Measurements from ENCODE around the gene RBM47. TPM values are rescaled to one million over a fixed set of nuclear protein-coding genes. Genes with fewer than 3 reads are reported as not detected.

Gene RBM47
- total and polyA plus RNA-seq, 10 of the 15 experiments (the other 5 are each of a cell fraction or from before 2014, with no cell fraction given), result 7.9 to 45.0 (median 28.7) TPM

GRCh38 chr4:40656201-40656863 is 26.7 kb upstream of the RBM47 start (continued):
- TF ChIP-seq WRNIP1 (IDR thresholded peaks at IDR 0.05; ENCODE audit: borderline replicate concordance, low read depth, low read length), result no peak
- peak; percentile 84 for TF ChIP-seq MEF2B (IDR thresholded peaks at IDR 0.05; ENCODE audit: partially characterized antibody, poor library complexity, severe bottlenecking)
- TF ChIP-seq RAD21 (IDR thresholded peaks at IDR 0.05; ENCODE audit: insufficient read depth, low read depth, low read length), result no peak
- no peak for TF ChIP-seq SRF (IDR thresholded peaks at IDR 0.05; ENCODE audit: low read depth in 2 of 2, low read length in 2 of 2)
- TF ChIP-seq CHD2 (IDR thresholded peaks at IDR 0.05; ENCODE audit: borderline replicate concordance, low read depth, low read length), result no peak; the same call in 1 of the 2 replicates
- TF ChIP-seq HDGF (IDR thresholded peaks at IDR 0.05), result 0 out of 2 replicates have a peak, but pooled peaks have one; percentile 21
- no peak for TF ChIP-seq YBX1 (IDR thresholded peaks at IDR 0.05)
- no peak for TF ChIP-seq FOXK2 (IDR thresholded peaks at IDR 0.05)
- peak; percentile 46; the same call in 1 of the 2 replicates for TF ChIP-seq CHD4 (IDR thresholded peaks at IDR 0.05)
- peak; percentile 82; the same call in 1 of the 2 replicates for TF ChIP-seq BMI1 (IDR thresholded peaks at IDR 0.05; ENCODE audit: borderline replicate concordance)
- 0 out of 2 replicates have a peak, but pooled peaks have one; percentile 56 for TF ChIP-seq JUNB (IDR thresholded peaks at IDR 0.05)
- TF ChIP-seq POU2F2 (IDR thresholded peaks at IDR 0.05; ENCODE audit: borderline replicate concordance, low read depth, low read length), result 0 out of 3 replicates have a peak, but pooled peaks have one; percentile 40
- TF ChIP-seq RELA (IDR thresholded peaks at IDR 0.05; ENCODE audit: borderline replicate concordance, partially characterized antibody), result no peak
- no peak for TF ChIP-seq USF2 (IDR thresholded peaks at IDR 0.05; ENCODE audit: borderline replicate concordance, low read depth, low read length)
- TF ChIP-seq RELB (IDR thresholded peaks at IDR 0.05; ENCODE audit: low read depth), result peak; percentile 60; the same call in 1 of the 2 replicates
- no peak for TF ChIP-seq NFYB (IDR thresholded peaks at IDR 0.05; ENCODE audit: insufficient read depth, low read depth, low read length)
- TF ChIP-seq JUND (IDR thresholded peaks at IDR 0.05; ENCODE audit: low read depth, low read length), result no peak
- TF ChIP-seq STAT3 (IDR thresholded peaks at IDR 0.05; ENCODE audit: low read depth, low read length), result 0 out of 2 replicates have a peak, but pooled peaks have one; percentile 0
- no peak for TF ChIP-seq USF1 (IDR thresholded peaks at IDR 0.05; ENCODE audit: borderline replicate concordance, extremely low read length, insufficient read depth, low read depth, low read length)
- no peak for TF ChIP-seq KAT2A (conservative IDR thresholded peaks at IDR 0.05; ENCODE audit: control insufficient read depth, low read depth, low read length)
- TF ChIP-seq EED (IDR thresholded peaks at IDR 0.05; ENCODE audit: low read depth), result peak; percentile 90
- no peak for TF ChIP-seq RBBP5 (conservative IDR thresholded peaks at IDR 0.05)
- TF ChIP-seq TCF7 (IDR thresholded peaks at IDR 0.05; ENCODE audit: borderline replicate concordance), result no peak
- no peak for TF ChIP-seq POLR2AphosphoS5 (IDR thresholded peaks at IDR 0.05; ENCODE audit: low read length)
- TF ChIP-seq NRF1 (conservative IDR thresholded peaks at IDR 0.05; ENCODE audit: low read depth, low read length), result no peak
- TF ChIP-seq E2F8 (IDR thresholded peaks at IDR 0.05; ENCODE audit: low read depth, partially characterized antibody), result no peak

Measured in GM12878 (cell line).